Mucosa of descending colon (tissue), 3 donors: Measurements from ENCODE around the gene GFOD2. TPM values are rescaled to one million over a fixed set of nuclear protein-coding genes. Genes with fewer than 3 reads are reported as not detected.
A peak's percentile ranks its signal among the peaks of the same experiment; 100 is the strongest.

Experiments
- ATAC-seq: fragments of 200-7000 bp; cut with Tn5 transposase; one replicate; pipeline ENCODE4 v1.9.1; 2020; ENCODE audit warnings: mild to moderate bottlenecking, moderate library complexity
- DNase-seq, 3 donors: peaks; one replicate each; pipeline ENCODE4 v3.0.0-alpha.2; 2020
- H3K36me3 ChIP-seq: fragments of 200-600 bp; one replicate; pipeline ENCODE4 v1.8.0; 2021; ENCODE audit warnings: low read depth, mild to moderate bottlenecking
- H3K4me1 ChIP-seq: fragments of 200-600 bp; one replicate; pipeline ENCODE4 v1.8.0; 2021; ENCODE audit warnings: low read depth, mild to moderate bottlenecking
- H3K4me3 ChIP-seq: fragments of 200-600 bp; one replicate; pipeline ENCODE4 v1.8.0; 2021; ENCODE audit warnings: mild to moderate bottlenecking
- H3K9me3 ChIP-seq: fragments of 200-600 bp; one replicate; pipeline ENCODE4 v1.8.0; 2021; ENCODE audit warnings: mild to moderate bottlenecking
- intact Hi-C, 2 donors: fragments of 100-400 bp; cut with DNase I in 1 of 2; cut with micrococcal nuclease in 1 of 2; formaldehyde crosslinking; loops; one replicate each; pipeline versions ENCODE4 v1.11.0 to v1.11.1; 2022; cut with DNase I, micrococcal nuclease
- total RNA-seq, 3 donors: library from RNA; stranded (reverse); fragmentation: NEBNext Ultra II Directional in 2 of 3; extraction: Animal tissue kit (Norgen Biotek cat#: 25700) in 2 of 3; gene quantifications; one replicate each; pipeline versions ENCODE4 v1.2.1 to v1.2.4, GENCODE V29; 2021 to 2023
- TF ChIP-seq, protein P1 (sequence below): fragments of 200-600 bp; IDR thresholded peaks from one replicate; pipeline ENCODE4 v1.8.0; 2022; ENCODE audit warnings: antibody characterized with exemption, mild to moderate bottlenecking
- donor health status: DM: no; HTN: no; CAD: no; lungs with moderate emphysema.
- donor health status: DM: no; HTN: no; CAD: no.
- donor health status: DM: no; HTN: yes; CAD: no.

Gene GFOD2
- total RNA-seq, 3 donors from 2014 or later = 25.6 to 29.2 (median 27.9) TPM

DNA sequence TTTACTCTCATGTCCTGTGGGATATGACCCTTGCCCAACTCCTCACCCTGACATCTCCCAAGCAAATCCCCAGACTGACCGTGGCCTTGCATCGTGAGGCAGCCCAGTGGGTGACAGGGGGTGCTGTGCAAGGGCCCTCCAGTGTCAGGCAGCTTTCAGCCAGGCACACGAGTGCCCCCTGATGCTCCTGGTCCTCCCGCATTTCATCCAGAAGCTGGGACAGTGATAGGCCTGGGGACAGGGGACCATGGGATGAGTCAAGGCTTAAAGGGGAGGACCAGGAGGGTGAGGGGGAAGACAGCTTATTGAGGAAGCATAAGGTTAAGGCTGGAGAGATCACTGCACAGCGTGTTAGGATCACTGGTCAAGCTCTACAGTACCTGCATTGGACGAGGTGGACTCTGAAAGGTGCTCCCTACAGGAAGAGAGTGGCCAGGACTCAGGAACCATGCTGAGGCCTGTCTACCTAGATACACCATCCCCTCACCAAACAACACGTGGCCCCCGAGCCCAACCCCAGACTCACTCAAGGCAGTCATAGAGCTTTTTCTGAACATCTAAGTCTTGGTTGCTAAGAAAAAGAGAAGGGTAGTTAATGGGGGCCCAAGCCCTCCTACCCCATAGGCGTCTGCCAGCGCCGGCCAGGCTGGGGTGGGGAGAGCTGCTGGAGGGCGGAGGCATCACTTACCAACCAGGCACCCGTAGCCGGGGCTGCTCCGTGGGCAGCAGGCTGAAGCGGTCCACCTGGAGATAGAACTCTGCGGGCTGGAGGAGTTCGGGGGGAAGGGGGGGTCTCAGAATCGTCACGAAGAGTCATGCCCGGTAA is 60.1 kb downstream of the GFOD2 start:
- Histone ChIP-seq H3K4me3 (no peak overlapping the region), H3K36me3 (no peaks in the 10 kb centered on the region), H3K4me1 (peaks cover 14% of the 10 kb centered on the region), H3K9me3 (no peaks in the 10 kb centered on the region)
- DNase-seq (no peak), ATAC-seq (no peak)
- intact Hi-C loops = no loop called here
- TF ChIP-seq, protein P1, sequence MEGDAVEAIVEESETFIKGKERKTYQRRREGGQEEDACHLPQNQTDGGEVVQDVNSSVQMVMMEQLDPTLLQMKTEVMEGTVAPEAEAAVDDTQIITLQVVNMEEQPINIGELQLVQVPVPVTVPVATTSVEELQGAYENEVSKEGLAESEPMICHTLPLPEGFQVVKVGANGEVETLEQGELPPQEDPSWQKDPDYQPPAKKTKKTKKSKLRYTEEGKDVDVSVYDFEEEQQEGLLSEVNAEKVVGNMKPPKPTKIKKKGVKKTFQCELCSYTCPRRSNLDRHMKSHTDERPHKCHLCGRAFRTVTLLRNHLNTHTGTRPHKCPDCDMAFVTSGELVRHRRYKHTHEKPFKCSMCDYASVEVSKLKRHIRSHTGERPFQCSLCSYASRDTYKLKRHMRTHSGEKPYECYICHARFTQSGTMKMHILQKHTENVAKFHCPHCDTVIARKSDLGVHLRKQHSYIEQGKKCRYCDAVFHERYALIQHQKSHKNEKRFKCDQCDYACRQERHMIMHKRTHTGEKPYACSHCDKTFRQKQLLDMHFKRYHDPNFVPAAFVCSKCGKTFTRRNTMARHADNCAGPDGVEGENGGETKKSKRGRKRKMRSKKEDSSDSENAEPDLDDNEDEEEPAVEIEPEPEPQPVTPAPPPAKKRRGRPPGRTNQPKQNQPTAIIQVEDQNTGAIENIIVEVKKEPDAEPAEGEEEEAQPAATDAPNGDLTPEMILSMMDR = no peak

DNA sequence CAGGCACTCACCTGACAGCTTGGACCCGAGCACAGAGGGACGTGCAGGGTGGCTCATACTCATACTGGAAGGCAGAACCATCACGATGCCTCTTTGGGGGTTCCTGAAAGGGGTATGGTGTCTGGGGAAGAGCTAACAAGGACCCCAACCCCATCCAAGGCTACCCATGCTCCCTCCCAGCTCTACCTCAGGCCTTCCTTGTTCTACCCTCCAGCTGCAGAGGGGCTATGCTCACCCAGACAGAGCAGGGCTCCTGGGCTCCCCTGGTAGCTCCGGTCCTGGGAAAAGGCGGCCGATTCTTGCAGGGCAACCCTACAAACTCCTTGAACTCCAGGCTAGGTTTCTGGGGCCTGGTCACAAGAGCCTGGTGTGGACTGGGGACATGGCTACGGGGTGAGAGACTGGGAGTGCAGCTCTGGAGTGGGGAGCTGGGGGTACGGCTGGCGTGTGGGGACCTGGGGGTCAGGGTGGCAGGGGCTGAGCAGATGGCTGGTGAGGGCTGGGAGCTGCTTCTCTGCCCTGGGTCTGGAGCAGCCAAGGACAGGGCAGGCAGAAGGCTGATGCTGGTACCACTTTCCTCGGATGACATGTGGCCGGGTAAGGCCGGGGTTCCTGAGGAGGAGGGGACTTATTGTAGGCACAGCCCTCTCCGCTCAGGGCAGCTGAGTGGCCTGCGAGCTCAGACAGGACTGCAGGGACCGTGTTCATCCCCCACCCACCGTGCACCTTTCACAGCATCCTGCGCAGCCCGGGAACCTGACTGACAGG is 61.2 kb downstream of the GFOD2 start:
- Histone ChIP-seq H3K4me3 (no peak overlapping the region), H3K9me3 (no peaks in the 10 kb centered on the region), H3K36me3 (no peaks in the 10 kb centered on the region), H3K4me1 (peaks cover 19% of the 10 kb centered on the region)
- intact Hi-C loops = no loop called here
- ATAC-seq (no peak), DNase-seq (peak in 1 of 3 donors; percentile 27)
- TF ChIP-seq, protein P1 = no peak

DNA sequence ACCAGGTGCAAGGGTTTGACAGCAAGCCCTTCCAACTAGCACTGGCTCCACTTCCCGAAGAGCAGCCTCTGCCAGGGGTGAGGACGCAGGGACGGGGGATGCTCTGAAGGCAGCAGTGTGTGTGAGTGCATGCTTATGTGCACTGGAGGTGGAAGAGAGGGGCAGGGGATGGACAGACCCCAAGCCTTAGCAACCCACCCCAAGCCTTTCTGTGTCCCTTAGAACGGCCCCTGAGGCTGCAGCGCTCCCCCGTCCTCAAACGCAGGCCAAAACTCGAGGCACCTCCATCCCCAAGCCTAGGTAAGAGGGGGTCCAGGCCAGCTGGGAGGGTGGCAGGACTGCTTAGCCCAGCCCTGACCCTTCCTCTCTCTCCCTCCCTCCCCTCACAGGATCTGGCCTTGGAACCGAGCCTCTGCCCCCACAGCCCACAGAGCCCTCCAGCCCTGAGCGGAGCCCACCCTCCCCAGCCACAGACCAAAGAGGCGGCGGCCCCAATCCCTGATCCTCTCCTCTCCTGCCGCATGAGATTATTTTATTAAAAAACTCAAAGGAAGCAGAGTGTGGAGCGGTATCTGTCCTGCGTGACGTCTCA is 62.0 kb downstream of the GFOD2 start:
- intact Hi-C loops = no loop called here
- ATAC-seq = no peak
- Histone ChIP-seq H3K4me1 (peaks cover 19% of the 10 kb centered on the region), H3K36me3 (no peaks in the 10 kb centered on the region), H3K9me3 (no peaks in the 10 kb centered on the region), H3K4me3 (no peak overlapping the region)
- DNase-seq = no peak
- TF ChIP-seq, protein P1 = no peak

DNA sequence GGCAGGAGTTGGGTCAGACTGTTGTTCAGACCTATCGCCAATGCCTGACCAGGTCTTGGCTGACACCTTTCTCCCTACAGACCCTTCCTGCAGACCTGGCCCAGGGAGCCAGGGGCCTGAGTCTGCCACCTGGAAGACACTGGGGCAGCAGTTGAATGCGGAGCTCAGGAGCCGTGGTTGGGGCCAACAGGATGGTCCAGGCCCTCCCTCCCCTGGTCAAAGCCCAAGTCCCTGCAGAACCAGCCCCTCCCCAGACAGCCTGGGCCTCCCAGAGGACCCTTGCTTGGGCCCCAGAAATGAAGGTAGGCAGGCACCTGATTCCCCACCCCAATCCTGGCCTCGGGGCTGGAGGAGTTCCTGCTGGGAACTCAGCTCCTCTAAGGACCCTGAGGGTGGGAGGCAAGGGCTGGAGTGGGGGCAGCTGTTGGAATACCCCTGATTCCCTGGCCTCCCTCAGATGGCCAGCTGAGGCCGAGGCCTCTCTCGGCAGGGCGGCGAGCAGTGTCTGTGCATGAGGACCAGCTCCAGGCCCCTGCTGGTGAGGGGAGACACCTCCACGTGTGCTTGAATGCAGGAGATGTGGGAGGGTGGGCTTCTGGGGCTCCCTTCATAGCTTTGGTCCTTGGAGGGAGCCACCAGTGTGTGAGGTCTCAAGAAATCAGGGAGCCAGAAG is 62.6 kb downstream of the GFOD2 start:
- no peaks in the 10 kb centered on the region for H3K36me3 ChIP-seq
- ATAC-seq = no peak
- TF ChIP-seq, protein P1 = no peak
- H3K9me3 ChIP-seq = no peaks in the 10 kb centered on the region
- H3K4me3 ChIP-seq = no peak overlapping the region
- peak in 1 of 3 donors; percentile 21 for DNase-seq
- H3K4me1 ChIP-seq = peaks cover 19% of the 10 kb centered on the region
- intact Hi-C loops = no loop called here

DNA sequence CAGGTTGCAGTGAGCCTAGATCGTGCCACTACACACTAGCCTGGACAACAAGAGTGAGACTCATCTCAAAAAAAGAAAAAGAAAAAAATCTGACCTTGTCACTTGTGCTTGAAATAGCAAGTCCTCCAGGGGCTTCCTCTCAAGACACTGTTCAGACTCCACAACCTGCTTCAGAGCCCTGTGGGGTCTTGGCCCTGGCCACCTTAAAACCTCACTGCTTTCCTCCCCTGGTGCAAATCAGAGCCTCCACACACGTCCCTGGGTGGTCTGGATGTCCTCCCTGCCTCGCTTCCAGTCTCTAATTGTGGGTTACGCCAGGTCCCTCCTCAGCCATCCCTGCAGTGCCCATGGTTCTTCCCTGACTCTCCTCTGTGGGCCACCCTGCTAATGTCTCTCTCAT is 63.8 kb downstream of the GFOD2 start:
- intact Hi-C loops = no loop called here
- Histone ChIP-seq H3K4me3 (no peak overlapping the region), H3K9me3 (no peaks in the 10 kb centered on the region), H3K36me3 (no peaks in the 10 kb centered on the region), H3K4me1 (peaks cover 13% of the 10 kb centered on the region)
- ATAC-seq (no peak), DNase-seq (no peak)
- TF ChIP-seq, protein P1 = no peak
